ENCODE data around the gene PAPSS1. TPM values are rescaled to one million over a fixed set of nuclear protein-coding genes. Genes with fewer than 3 reads are reported as not detected.

Gene PAPSS1
- total RNA-seq, 1 experiment from 2014 or later, result 59.0 TPM

DNA sequence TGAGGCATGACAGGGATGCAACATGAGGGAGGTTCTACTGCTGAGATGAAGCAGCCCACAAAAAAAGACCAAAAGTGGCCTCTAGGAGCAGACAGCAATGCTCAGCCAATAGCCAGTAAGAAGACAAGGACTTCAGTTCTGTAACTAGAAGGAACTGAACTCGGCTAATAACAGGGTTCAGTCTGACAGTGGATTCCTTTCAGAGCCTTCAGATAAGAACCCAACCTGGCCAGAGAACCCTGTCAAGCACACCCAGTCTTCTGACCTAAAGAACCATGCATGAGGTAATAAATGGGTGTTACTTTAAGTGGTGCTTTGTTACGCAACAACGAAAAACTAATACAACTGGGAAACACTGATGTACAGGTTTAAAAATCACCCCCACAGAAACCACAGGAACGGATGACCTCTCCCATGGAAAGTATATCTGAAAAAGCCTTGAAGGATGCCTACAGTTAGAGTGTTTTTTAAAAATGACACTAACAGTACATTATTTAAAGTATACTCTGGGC, 94.6 kb downstream of the PAPSS1 start:
- DNase-seq (ENCODE audit: low read depth, low spot score) (no peak), ATAC-seq (no peak)
- no peaks in the 10 kb centered on the region for H3K4me1 ChIP-seq (ENCODE audit: control insufficient read depth in 1 of 2, insufficient read depth in 2 of 2, low read length in 2 of 2)
- H3K9ac ChIP-seq (ENCODE audit: low read length), result no peak overlapping the region
- no peak overlapping the region for H3K27ac ChIP-seq (ENCODE audit: low read depth, low read length)
- no peaks in the 10 kb centered on the region for H3K79me2 ChIP-seq (ENCODE audit: insufficient read depth, low read length)
- RAD21 ChIA-PET (ENCODE audit: low non-redundant PET in 1 of 2, low total read pairs in 2 of 2, uncharacterized antibody in 2 of 2, unreplicated experiment in 2 of 2), result no interaction called here
- no peaks in the 10 kb centered on the region for H3K9me3 ChIP-seq (ENCODE audit: control insufficient read depth in 1 of 2, insufficient read depth in 1 of 2, low read depth in 1 of 2, low read length in 2 of 2)
- H4K20me1 ChIP-seq (ENCODE audit: insufficient read depth), result no peaks in the 10 kb centered on the region
- intact Hi-C loops (cut with micrococcal nuclease), result no loop called here
- CTCF ChIA-PET, result no interaction called here
- no peak for TF ChIP-seq SP1 (IDR thresholded peaks at IDR 0.05; ENCODE audit: low read depth)
- no peak for TF ChIP-seq ZNF274 (IDR thresholded peaks at IDR 0.05; ENCODE audit: low read depth, low read length)
- no peak for TF ChIP-seq SIN3A (IDR thresholded peaks at IDR 0.05; ENCODE audit: low read depth)
- TF ChIP-seq ZFX (IDR thresholded peaks at IDR 0.05), result no peak
- TF ChIP-seq, protein P1, sequence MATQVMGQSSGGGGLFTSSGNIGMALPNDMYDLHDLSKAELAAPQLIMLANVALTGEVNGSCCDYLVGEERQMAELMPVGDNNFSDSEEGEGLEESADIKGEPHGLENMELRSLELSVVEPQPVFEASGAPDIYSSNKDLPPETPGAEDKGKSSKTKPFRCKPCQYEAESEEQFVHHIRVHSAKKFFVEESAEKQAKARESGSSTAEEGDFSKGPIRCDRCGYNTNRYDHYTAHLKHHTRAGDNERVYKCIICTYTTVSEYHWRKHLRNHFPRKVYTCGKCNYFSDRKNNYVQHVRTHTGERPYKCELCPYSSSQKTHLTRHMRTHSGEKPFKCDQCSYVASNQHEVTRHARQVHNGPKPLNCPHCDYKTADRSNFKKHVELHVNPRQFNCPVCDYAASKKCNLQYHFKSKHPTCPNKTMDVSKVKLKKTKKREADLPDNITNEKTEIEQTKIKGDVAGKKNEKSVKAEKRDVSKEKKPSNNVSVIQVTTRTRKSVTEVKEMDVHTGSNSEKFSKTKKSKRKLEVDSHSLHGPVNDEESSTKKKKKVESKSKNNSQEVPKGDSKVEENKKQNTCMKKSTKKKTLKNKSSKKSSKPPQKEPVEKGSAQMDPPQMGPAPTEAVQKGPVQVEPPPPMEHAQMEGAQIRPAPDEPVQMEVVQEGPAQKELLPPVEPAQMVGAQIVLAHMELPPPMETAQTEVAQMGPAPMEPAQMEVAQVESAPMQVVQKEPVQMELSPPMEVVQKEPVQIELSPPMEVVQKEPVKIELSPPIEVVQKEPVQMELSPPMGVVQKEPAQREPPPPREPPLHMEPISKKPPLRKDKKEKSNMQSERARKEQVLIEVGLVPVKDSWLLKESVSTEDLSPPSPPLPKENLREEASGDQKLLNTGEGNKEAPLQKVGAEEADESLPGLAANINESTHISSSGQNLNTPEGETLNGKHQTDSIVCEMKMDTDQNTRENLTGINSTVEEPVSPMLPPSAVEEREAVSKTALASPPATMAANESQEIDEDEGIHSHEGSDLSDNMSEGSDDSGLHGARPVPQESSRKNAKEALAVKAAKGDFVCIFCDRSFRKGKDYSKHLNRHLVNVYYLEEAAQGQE (IDR thresholded peaks at IDR 0.05; ENCODE audit: low read depth), result no peak
- TF ChIP-seq POLR2A (IDR thresholded peaks at IDR 0.05; ENCODE audit: borderline replicate concordance, extremely low read depth, insufficient read depth, insufficient read length), result no peak
- TF ChIP-seq TCF7L2 (IDR thresholded peaks at IDR 0.05; ENCODE audit: borderline replicate concordance, extremely low read depth, insufficient read depth, insufficient read length), result no peak
- no peak for TF ChIP-seq EZH2 (IDR thresholded peaks at IDR 0.05)
- TF ChIP-seq, protein P2, sequence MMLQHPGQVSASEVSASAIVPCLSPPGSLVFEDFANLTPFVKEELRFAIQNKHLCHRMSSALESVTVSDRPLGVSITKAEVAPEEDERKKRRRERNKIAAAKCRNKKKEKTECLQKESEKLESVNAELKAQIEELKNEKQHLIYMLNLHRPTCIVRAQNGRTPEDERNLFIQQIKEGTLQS (IDR thresholded peaks at IDR 0.05), result no peak
- no peak for TF ChIP-seq RAD21 (IDR thresholded peaks at IDR 0.05; ENCODE audit: low read depth)
- no peak for TF ChIP-seq FOSL1 (IDR thresholded peaks at IDR 0.05; ENCODE audit: low read depth)
- no peak for TF ChIP-seq MAX (IDR thresholded peaks at IDR 0.05)
- TF ChIP-seq ELF1 (IDR thresholded peaks at IDR 0.05; ENCODE audit: borderline replicate concordance, low read depth), result no peak
- TF ChIP-seq CEBPB (IDR thresholded peaks at IDR 0.05; ENCODE audit: low read depth), result no peak
- TF ChIP-seq CBX3 (IDR thresholded peaks at IDR 0.05; ENCODE audit: low read depth), result no peak
- no peak for TF ChIP-seq JUND (IDR thresholded peaks at IDR 0.05)
- no peak for TF ChIP-seq EZH2phosphoT487 (IDR thresholded peaks at IDR 0.05; ENCODE audit: borderline replicate concordance)
- no peak overlapping the region for H3K4me3 ChIP-seq (replicated peaks in 1 of 2; ENCODE audit: low read depth in 1 of 2, low read length in 2 of 2)
- H3K36me3 ChIP-seq (ENCODE audit: control insufficient read depth in 1 of 2, insufficient read depth in 2 of 2, low read length in 2 of 2), result no peaks in the 10 kb centered on the region
- no peak overlapping the region for H2AFZ ChIP-seq (ENCODE audit: low read depth, low read length, poor library complexity, severe bottlenecking)
- POLR2A ChIA-PET, result no interaction called here
- no TSS peak for BruUV-seq (replicated peaks)
- no peak overlapping the region for H3K4me2 ChIP-seq (ENCODE audit: low read length)
- no peaks in the 10 kb centered on the region for H3K9me2 ChIP-seq (ENCODE audit: insufficient read depth)
- H3K27me3 ChIP-seq (ENCODE audit: insufficient read depth, low read length), result no peaks in the 10 kb centered on the region

Measured in HCT116 (cell line).